ENCODE measurements around the gene APBA1.
"Not testable (repeated sequence)": the region's sequence is repeated elsewhere in the genome, so short reads cannot be mapped to it uniquely, and the experiment has no call there.

APBA1 gene

GRCh38 chr9:69440254-69440955 is 231.8 kb downstream of the APBA1 start:
- DNase-seq (ENCODE audit: low read depth), result not testable (repeated sequence)

- DNase-seq (ENCODE audit: low read depth), result not testable (repeated sequence)
Observed at GRCh38 chr9:69439654-69440053, 232.5 kb downstream of the APBA1 start.

- DNase-seq (ENCODE audit: low read depth), result no peak
Observed at GRCh38 chr9:69433968-69434367, 238.2 kb downstream of the APBA1 start.

GRCh38 chr9:69433392-69433791 is 238.8 kb downstream of the APBA1 start:
- no peak for DNase-seq (ENCODE audit: low read depth)

- DNase-seq (ENCODE audit: low read depth), result no peak
Observed at GRCh38 chr9:69432623-69433022, 239.5 kb downstream of the APBA1 start.

GRCh38 chr9:69431777-69432176 is 240.4 kb downstream of the APBA1 start:
- DNase-seq (ENCODE audit: low read depth), result no peak

GRCh38 chr9:69431203-69431602 is 241.0 kb downstream of the APBA1 start:
- DNase-seq (ENCODE audit: low read depth), result no peak

- no peak for DNase-seq (ENCODE audit: low read depth)
Observed at GRCh38 chr9:69430206-69430605, 242.0 kb downstream of the APBA1 start.

GRCh38 chr9:69429281-69429680 is 242.9 kb downstream of the APBA1 start:
- DNase-seq (ENCODE audit: low read depth), result no peak

GRCh38 chr9:69428017-69428785 is 244.0 kb downstream of the APBA1 start:
- no peak for DNase-seq (ENCODE audit: low read depth)

- DNase-seq (ENCODE audit: low read depth), result no peak
Observed at GRCh38 chr9:69427286-69427685, 244.9 kb downstream of the APBA1 start.

GRCh38 chr9:69425136-69425801 is 246.9 kb downstream of the APBA1 start:
- DNase-seq (ENCODE audit: low read depth), result no peak

- no peak for DNase-seq (ENCODE audit: low read depth)
Observed at GRCh38 chr9:69421908-69422801, 250.0 kb downstream of the APBA1 start.

- DNase-seq (ENCODE audit: low read depth), result no peak
Observed at GRCh38 chr9:69420611-69421270, 251.4 kb downstream of the APBA1 start.

GRCh38 chr9:69412741-69413150 is 259.4 kb downstream of the APBA1 start:
- DNase-seq (ENCODE audit: low read depth), result no peak

- DNase-seq (ENCODE audit: low read depth), result no peak
Observed at GRCh38 chr9:69411931-69412740, 260.0 kb downstream of the APBA1 start.

GRCh38 chr9:69411246-69411645 is 260.9 kb downstream of the APBA1 start:
- no peak for DNase-seq (ENCODE audit: low read depth)

GRCh38 chr9:69409936-69410335 is 262.2 kb downstream of the APBA1 start:
- DNase-seq (ENCODE audit: low read depth), result not testable (repeated sequence)

- no peak for DNase-seq (ENCODE audit: low read depth)
Observed at GRCh38 chr9:69400470-69400869, 271.7 kb downstream of the APBA1 start.

- no peak for DNase-seq (ENCODE audit: low read depth)
Observed at GRCh38 chr9:69397384-69398214, 274.6 kb downstream of the APBA1 start.
